Caco-2 (cell line): ENCODE measurements around the gene ICAM1. TPM values are rescaled to one million over a fixed set of nuclear protein-coding genes. Genes with fewer than 3 reads are reported as not detected.

Experiments used
- BruUV-seq: library from RNA; stranded (reverse); fragments of 400-500 nt; replicated peaks from 2 replicates; lab custom pipeline; 2021; lab: Mats Ljungman, UMichigan
- CTCF ChIA-PET: fragments of 300-600 bp; sonication (Branson Sonifier 250); formaldehyde crosslinking; loops from one replicate; lab custom pipeline; 2022; ENCODE audit warnings: antibody characterized with exemption; lab: Charles Lee
- POLR2A ChIA-PET: fragments of 300-600 bp; sonication (Branson Sonifier 250); formaldehyde crosslinking; loops from one replicate; lab custom pipeline; 2022; ENCODE audit warnings: antibody characterized with exemption; lab: Charles Lee
- DNase-seq, 2 experiments: peaks; one replicate each; pipeline versions ENCODE4 v3.0.0 to v3.0.0-alpha.2; 2020 to 2022
- H3K27me3 ChIP-seq: replicated peaks from 2 replicates; pipeline ENCODE4 v1.6.0; 2011; ENCODE audit warnings: low read length; ENCODE audit not compliant: control insufficient read depth, insufficient read depth
- H3K36me3 ChIP-seq: 2 replicates; pipeline ENCODE4 v1.5.1; 2011; ENCODE audit warnings: low read length; ENCODE audit not compliant: control insufficient read depth, insufficient read depth
- H3K4me1 ChIP-seq: fragments of 250-450 bp; sonication (Bioruptor Pico); 2 replicates; pipeline ENCODE4 v1.5.1; 2020; ENCODE audit warnings: mild to moderate bottlenecking
- H3K4me3 ChIP-seq: 2 replicates; pipeline ENCODE4 v1.5.1; 2011; ENCODE audit warnings: low read depth, mild to moderate bottlenecking, control low read depth, low read length
- H3K9me3 ChIP-seq: fragments of 250-450 bp; sonication (Bioruptor Pico); 2 replicates; pipeline ENCODE4 v1.5.1; 2020; ENCODE audit warnings: mild to moderate bottlenecking, moderate library complexity
- H3K27ac Mint-ChIP-seq: one replicate; pipeline ENCODE4 v1.8.0; 2022; ENCODE audit warnings: mixed read lengths; ENCODE audit not compliant: unreplicated experiment
- H3K27me3 Mint-ChIP-seq: one replicate; pipeline ENCODE4 v1.8.0; 2022; ENCODE audit warnings: mixed read lengths; ENCODE audit not compliant: insufficient read depth, unreplicated experiment
- H3K36me3 Mint-ChIP-seq: one replicate; pipeline ENCODE4 v1.8.0; 2022; ENCODE audit warnings: mild to moderate bottlenecking, mixed read lengths; ENCODE audit not compliant: insufficient read depth, unreplicated experiment
- H3K4me1 Mint-ChIP-seq: one replicate; pipeline ENCODE4 v1.8.0; 2022; ENCODE audit warnings: low read depth, mixed read lengths; ENCODE audit not compliant: unreplicated experiment
- H3K4me3 Mint-ChIP-seq: one replicate; pipeline ENCODE4 v1.8.0; 2022; ENCODE audit warnings: mild to moderate bottlenecking, moderate library complexity, mixed read lengths; ENCODE audit not compliant: unreplicated experiment
- H3K9me3 Mint-ChIP-seq: one replicate; pipeline ENCODE4 v1.8.0; 2022; ENCODE audit warnings: mixed read lengths; ENCODE audit not compliant: unreplicated experiment
- intact Hi-C: fragments of 100-400 bp; cut with micrococcal nuclease; formaldehyde crosslinking; loops from one replicate; pipeline ENCODE4 v1.10.0; 2022; ENCODE audit not compliant: unreplicated experiment
- total RNA-seq: library from RNA; stranded (reverse); gene quantifications from 2 replicates; pipeline ENCODE4 v1.2.3, GENCODE V29; 2022
- TF ChIP-seq, protein P1 (sequence below), 2 experiments: fragments of 200-600 bp in 1 of 2; IDR thresholded peaks; 1 replicate in 1 of 2; 2 replicates in 1 of 2; pipeline versions ENCODE4 v1.5.1 to v1.8.0; 2011 to 2022; ENCODE audit warnings: antibody characterized with exemption in 1 of 2, control low read depth in 1 of 2, inconsistent platforms in 1 of 2, low read depth in 1 of 2, low read length in 1 of 2, mild to moderate bottlenecking in 1 of 2, moderate library complexity in 1 of 2; ENCODE audit not compliant: insufficient read depth in 1 of 2, severe bottlenecking in 1 of 2, unreplicated experiment in 1 of 2

ICAM1 gene
- total RNA-seq, 1 experiment from 2014 or later, result 15.7 TPM

DNA sequence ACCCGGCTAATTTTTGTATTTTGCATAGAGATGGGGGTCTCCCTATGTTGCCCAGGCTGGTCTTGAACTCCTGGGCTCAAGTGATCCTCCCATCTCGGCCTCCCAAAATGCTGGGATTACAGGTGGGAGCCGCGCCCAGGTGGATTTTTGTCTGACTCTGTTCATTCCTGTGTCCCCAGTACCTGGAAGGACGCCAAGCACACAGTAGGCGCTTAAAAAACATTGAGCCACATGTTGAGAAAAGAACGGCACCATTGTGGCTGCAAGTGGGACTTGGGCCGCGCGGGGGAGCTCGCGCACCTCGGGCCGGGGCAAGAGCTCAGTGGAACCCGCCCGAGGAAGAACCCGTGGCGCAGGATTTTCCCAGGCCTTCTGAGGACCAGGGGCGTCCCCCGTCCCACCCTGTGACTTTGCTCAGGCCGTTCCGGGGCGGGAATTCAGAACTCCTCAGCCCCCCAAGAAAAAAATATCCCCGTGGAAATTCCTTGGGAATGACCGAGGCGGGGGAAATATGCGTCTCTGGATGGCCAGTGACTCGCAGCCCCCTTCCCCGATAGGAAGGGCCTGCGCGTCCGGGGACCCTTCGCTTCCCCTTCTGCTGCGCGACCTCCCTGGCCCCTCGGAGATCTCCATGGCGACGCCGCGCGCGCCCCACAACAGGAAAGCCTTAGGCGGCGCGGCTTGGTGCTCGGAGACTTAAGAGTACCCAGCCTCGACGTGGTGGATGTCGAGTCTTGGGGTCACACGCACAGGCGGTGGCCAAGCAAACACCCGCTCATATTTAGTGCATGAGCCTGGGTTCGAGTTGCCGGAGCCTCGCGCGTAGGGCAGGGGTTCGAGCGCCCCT lies 1.4 kb upstream of the ICAM1 start:
- Mint-ChIP-seq H3K4me1 (peaks cover 6% of the 10 kb centered on the region), H3K9me3 (no peaks in the 10 kb centered on the region), H3K27ac (peak overlapping the region; percentile 48), H3K27me3 (no peaks in the 10 kb centered on the region), H3K36me3 (peaks cover 8% of the 10 kb centered on the region), H3K4me3 (peak overlapping the region; percentile 70)
- H3K9me3 ChIP-seq, result no peaks in the 10 kb centered on the region
- H3K36me3 ChIP-seq, result no peaks in the 10 kb centered on the region
- TF ChIP-seq, protein P1, sequence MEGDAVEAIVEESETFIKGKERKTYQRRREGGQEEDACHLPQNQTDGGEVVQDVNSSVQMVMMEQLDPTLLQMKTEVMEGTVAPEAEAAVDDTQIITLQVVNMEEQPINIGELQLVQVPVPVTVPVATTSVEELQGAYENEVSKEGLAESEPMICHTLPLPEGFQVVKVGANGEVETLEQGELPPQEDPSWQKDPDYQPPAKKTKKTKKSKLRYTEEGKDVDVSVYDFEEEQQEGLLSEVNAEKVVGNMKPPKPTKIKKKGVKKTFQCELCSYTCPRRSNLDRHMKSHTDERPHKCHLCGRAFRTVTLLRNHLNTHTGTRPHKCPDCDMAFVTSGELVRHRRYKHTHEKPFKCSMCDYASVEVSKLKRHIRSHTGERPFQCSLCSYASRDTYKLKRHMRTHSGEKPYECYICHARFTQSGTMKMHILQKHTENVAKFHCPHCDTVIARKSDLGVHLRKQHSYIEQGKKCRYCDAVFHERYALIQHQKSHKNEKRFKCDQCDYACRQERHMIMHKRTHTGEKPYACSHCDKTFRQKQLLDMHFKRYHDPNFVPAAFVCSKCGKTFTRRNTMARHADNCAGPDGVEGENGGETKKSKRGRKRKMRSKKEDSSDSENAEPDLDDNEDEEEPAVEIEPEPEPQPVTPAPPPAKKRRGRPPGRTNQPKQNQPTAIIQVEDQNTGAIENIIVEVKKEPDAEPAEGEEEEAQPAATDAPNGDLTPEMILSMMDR (IDR thresholded peaks at IDR 0.05; ENCODE audit: insufficient read depth in 1 of 2, low read depth in 1 of 2, low read length in 1 of 2, severe bottlenecking in 1 of 2, unreplicated experiment in 1 of 2), result peak; percentile 87 to 89
- CTCF ChIA-PET, result interaction anchor here (0.6 to 3.7 kb wide), 14 partner anchors 10 to 147 kb away, joined by 3 to 73 read pairs (median 6); partner anchors contain the start of genes ICAM4, ICAM5, RAVER1 and TYK2
- peak overlapping the region; percentile 61 for H3K4me3 ChIP-seq
- no peaks in the 10 kb centered on the region for H3K27me3 ChIP-seq
- intact Hi-C loops, result loop anchor here (1.0 to 2.0 kb wide), 4 partner anchors 17 to 120 kb away; partner anchors contain the start of genes ICAM4, RAVER1 and TYK2
- peak; percentile 82 to 92 for DNase-seq
- no TSS peak for BruUV-seq
- peaks cover 13% of the 10 kb centered on the region; the same call in 1 of the 2 replicates for H3K4me1 ChIP-seq
- POLR2A ChIA-PET, result interaction anchor here (0.5 to 1.0 kb wide), 7 partner anchors 10 to 119 kb away, joined by 3 to 6 read pairs (median 4); partner anchors contain the start of genes RAVER1 and S1PR2

DNA sequence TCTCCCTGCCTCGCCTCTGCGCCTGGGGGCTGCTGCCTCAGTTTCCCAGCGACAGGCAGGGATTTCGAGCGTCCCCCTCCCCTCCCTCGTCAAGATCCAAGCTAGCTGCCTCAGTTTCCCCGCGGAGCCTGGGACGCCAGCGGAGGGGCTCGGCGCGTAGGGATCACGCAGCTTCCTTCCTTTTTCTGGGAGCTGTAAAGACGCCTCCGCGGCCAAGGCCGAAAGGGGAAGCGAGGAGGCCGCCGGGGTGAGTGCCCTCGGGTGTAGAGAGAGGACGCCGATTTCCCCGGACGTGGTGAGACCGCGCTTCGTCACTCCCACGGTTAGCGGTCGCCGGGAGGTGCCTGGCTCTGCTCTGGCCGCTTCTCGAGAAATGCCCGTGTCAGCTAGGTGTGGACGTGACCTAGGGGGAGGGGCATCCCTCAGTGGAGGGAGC lies 722 bp upstream of the ICAM1 start:
- POLR2A ChIA-PET, result interaction anchor here (0.5 to 1.9 kb wide), 6 partner anchors 9 to 118 kb away, joined by 3 to 22 read pairs (median 6); partner anchors contain the start of genes ICAM5 and TYK2
- DNase-seq, result no peak
- TF ChIP-seq, protein P1 (IDR thresholded peaks at IDR 0.05; ENCODE audit: insufficient read depth in 1 of 2, low read depth in 1 of 2, low read length in 1 of 2, severe bottlenecking in 1 of 2, unreplicated experiment in 1 of 2), result no peak
- no TSS peak for BruUV-seq
- no peak overlapping the region for H3K27ac Mint-ChIP-seq
- H3K9me3 Mint-ChIP-seq, result no peaks in the 10 kb centered on the region
- H3K4me3 Mint-ChIP-seq, result peak overlapping the region; percentile 70
- H3K27me3 ChIP-seq, result no peaks in the 10 kb centered on the region
- peak overlapping the region; percentile 61 for H3K4me3 ChIP-seq
- H3K36me3 Mint-ChIP-seq, result peaks cover 11% of the 10 kb centered on the region
- peaks cover 13% of the 10 kb centered on the region; the same call in 1 of the 2 replicates for H3K4me1 ChIP-seq
- H3K27me3 Mint-ChIP-seq, result no peaks in the 10 kb centered on the region
- CTCF ChIA-PET, result interaction anchor here (0.6 to 3.7 kb wide), 11 partner anchors 10 to 146 kb away, joined by 3 to 73 read pairs (median 8); partner anchors contain the start of genes ICAM5, RAVER1 and TYK2
- intact Hi-C loops, result loop anchor here (2.0 kb wide), 1 partner anchor 17 kb away; the partner anchor contains the start of gene ICAM4
- H3K4me1 Mint-ChIP-seq, result peaks cover 6% of the 10 kb centered on the region
- H3K36me3 ChIP-seq, result no peaks in the 10 kb centered on the region
- H3K9me3 ChIP-seq, result no peaks in the 10 kb centered on the region
